CD14-positive monocyte (primary cell): Measurements from ENCODE around the gene HSPB1. TPM values are rescaled to one million over a fixed set of nuclear protein-coding genes. Genes with fewer than 3 reads are reported as not detected.

Experiments
- DNase-seq, 3 donors: peaks; one replicate each; pipeline ENCODE4 v3.0.0-alpha.2; 2011 to 2022
- H2AFZ ChIP-seq: 2 replicates; pipeline ENCODE4 v1.6.0; 2012; ENCODE audit warnings: mild to moderate bottlenecking, low read depth, low read length, inconsistent platforms; ENCODE audit not compliant: insufficient read depth, poor library complexity, severe bottlenecking
- H3K27ac ChIP-seq, 2 donors: 1 replicate in 1 of 2; 2 replicates in 1 of 2; pipeline ENCODE4 v1.5.1; 2012 to 2013; ENCODE audit warnings: low read length in 2 of 2, control low read depth in 1 of 2, inconsistent platforms in 1 of 2, low read depth in 1 of 2, mild to moderate bottlenecking in 1 of 2
- H3K27me3 ChIP-seq, 2 donors: one replicate each; pipeline versions ENCODE4 v1.6.0 to v1.6.1; 2011 to 2013; ENCODE audit warnings: low read length in 2 of 2; ENCODE audit not compliant: control insufficient read depth in 2 of 2, insufficient read depth in 2 of 2
- H3K36me3 ChIP-seq, 2 donors: replicated peaks in 1 of 2; 1 replicate in 1 of 2; 2 replicates in 1 of 2; pipeline versions ENCODE4 v1.5.1 to v1.6.1; 2012 to 2013; ENCODE audit warnings: low read length in 2 of 2, control low read depth in 1 of 2, inconsistent platforms in 1 of 2, mild to moderate bottlenecking in 1 of 2; ENCODE audit not compliant: insufficient read depth in 2 of 2, control insufficient read depth in 1 of 2
- H3K4me1 ChIP-seq, 2 donors: 1 replicate in 1 of 2; 2 replicates in 1 of 2; pipeline versions ENCODE4 v1.5.1 to v1.6.1; 2012 to 2013; ENCODE audit warnings: low read length in 2 of 2, control low read depth in 1 of 2, inconsistent platforms in 1 of 2, mild to moderate bottlenecking in 1 of 2, moderate library complexity in 1 of 2; ENCODE audit not compliant: insufficient read depth in 2 of 2, control insufficient read depth in 1 of 2
- H3K4me2 ChIP-seq: replicated peaks from 2 replicates; pipeline ENCODE3; 2012; ENCODE audit warnings: low read length, moderate library complexity, mild to moderate bottlenecking; ENCODE audit not compliant: poor library complexity, severe bottlenecking; ENCODE audit errors: extremely low read depth
- H3K4me3 ChIP-seq, 3 experiments: fragments of 200-600 bp in 1 of 3; sonication (generic) in 1 of 3; replicated peaks in 1 of 3; 1 replicate in 2 of 3; 2 replicates in 1 of 3; pipeline ENCODE4 v1.5.1; 2011 to 2013; ENCODE audit warnings: low read length in 3 of 3, mild to moderate bottlenecking in 3 of 3, control low read depth in 2 of 3, low read depth in 2 of 3, inconsistent platforms in 1 of 3, moderate library complexity in 1 of 3
- H3K79me2 ChIP-seq: 2 replicates; pipeline ENCODE4 v1.6.0; 2012; ENCODE audit warnings: mild to moderate bottlenecking, control low read depth, inconsistent platforms, low read length, moderate library complexity; ENCODE audit not compliant: insufficient read depth
- H3K9ac ChIP-seq: 2 replicates; pipeline ENCODE4 v1.6.0; 2017; ENCODE audit warnings: low read length, mild to moderate bottlenecking; ENCODE audit not compliant: insufficient read depth, poor library complexity, severe bottlenecking
- H3K9me3 ChIP-seq, 2 donors: replicated peaks in 1 of 2; 1 replicate in 1 of 2; 2 replicates in 1 of 2; pipeline versions ENCODE4 v1.5.1 to v1.6.1; 2012 to 2013; ENCODE audit warnings: low read length in 2 of 2, control low read depth in 1 of 2; ENCODE audit not compliant: control insufficient read depth in 1 of 2, insufficient read depth in 1 of 2
- H4K20me1 ChIP-seq: 2 replicates; pipeline ENCODE4 v1.6.0; 2012; ENCODE audit warnings: mild to moderate bottlenecking, low read length, control low read depth, moderate library complexity; ENCODE audit not compliant: insufficient read depth
- H3K27ac Mint-ChIP-seq, 7 donors: one replicate each; pipeline ENCODE4 v1.8.0; 2020; ENCODE audit warnings: mild to moderate bottlenecking in 7 of 7, mixed read lengths in 7 of 7, moderate library complexity in 6 of 7, inconsistent platforms in 2 of 7
- H3K27me3 Mint-ChIP-seq, 3 donors: one replicate each; pipeline ENCODE4 v1.8.0; 2021 to 2022; ENCODE audit warnings: low read depth in 3 of 3, mild to moderate bottlenecking in 3 of 3, mixed read lengths in 3 of 3, moderate library complexity in 3 of 3, inconsistent platforms in 1 of 3
- H3K36me3 Mint-ChIP-seq, 2 donors: one replicate each; pipeline ENCODE4 v1.8.0; 2020; ENCODE audit warnings: mixed read lengths in 2 of 2, inconsistent platforms in 1 of 2, mild to moderate bottlenecking in 1 of 2
- H3K4me1 Mint-ChIP-seq: one replicate; pipeline ENCODE4 v1.8.0; 2020; ENCODE audit warnings: mild to moderate bottlenecking, mixed read lengths
- H3K4me3 Mint-ChIP-seq, 2 donors: one replicate each; pipeline ENCODE4 v1.8.0; 2020; ENCODE audit warnings: mild to moderate bottlenecking in 2 of 2, mixed read lengths in 2 of 2, moderate library complexity in 1 of 2
- H3K9me3 Mint-ChIP-seq, 7 donors: one replicate each; pipeline ENCODE4 v1.8.0; 2020 to 2022; ENCODE audit warnings: mixed read lengths in 7 of 7, mild to moderate bottlenecking in 6 of 7, moderate library complexity in 6 of 7, inconsistent platforms in 2 of 7
- CTCF ChIP-seq: fragments of 200-600 bp; IDR thresholded peaks from one replicate; pipeline ENCODE4 v1.8.0; 2022; ENCODE audit warnings: antibody characterized with exemption, mild to moderate bottlenecking
- WGBS: methylation state at CpG from one replicate; pipeline ENCODE4 v1.1.5; 2013; ENCODE audit warnings: missing lambda C conversion rate; ENCODE audit not compliant: insufficient coverage; 5-methylcytosine and 5-hydroxymethylcytosine counted together
- intact Hi-C, 2 donors: fragments of 100-400 bp; cut with micrococcal nuclease; formaldehyde crosslinking; loops; one replicate each; pipeline versions ENCODE4 v1.15.0 to v1.15.1; 2023
- polyA plus RNA-seq, 3 donors: library from polyadenylated mRNA; depleted of rRNA in 1 of 3; unstranded in 2 of 3; stranded (reverse) in 1 of 3; fragments of 300-500 nt in 2 of 3; fragments of >200 nt in 1 of 3; fragmentation: Illumina TruSeq in 2 of 3; gene quantifications; 1 replicate in 2 of 3; 2 replicates in 1 of 3; pipeline ENCODE4 v1.2.3, GENCODE V29; 2012 to 2021

HSPB1 gene
- polyA plus RNA-seq, 3 donors: 8.3 to 20.7 (median 8.9) TPM

GRCh38 chr7:76330261-76330660 lies 27.8 kb downstream of the HSPB1 start:
- no peak for TF ChIP-seq CTCF
- 15% methylated on average over 4 of the region's 4 CpGs for WGBS
- peak overlapping the region in 1 of 2 donors; percentile 40 for H3K27ac ChIP-seq
- peaks cover 57% of the 10 kb centered on the region for H3K4me1 Mint-ChIP-seq
- H3K9me3 ChIP-seq: no peaks in the 10 kb centered on the region
- no peak overlapping the region for H2AFZ ChIP-seq
- H3K9me3 Mint-ChIP-seq: no peaks in the 10 kb centered on the region
- intact Hi-C loops: no loop called here
- H3K36me3 ChIP-seq: peaks cover 40 to 50% of the 10 kb centered on the region in 2 donors
- H3K27me3 Mint-ChIP-seq: no peaks in the 10 kb centered on the region
- peak overlapping the region in 4 of 7 donors; percentile 7 to 61 (median 37) for H3K27ac Mint-ChIP-seq
- peaks cover 40 to 57% of the 10 kb centered on the region in 2 donors for H3K36me3 Mint-ChIP-seq
- H3K9ac ChIP-seq: no peak overlapping the region
- peaks cover 99% of the 10 kb centered on the region for H4K20me1 ChIP-seq
- no peak for DNase-seq
- no peaks in the 10 kb centered on the region for H3K27me3 ChIP-seq
- peaks cover 25 to 28% of the 10 kb centered on the region in 2 donors for H3K4me1 ChIP-seq
- no peak overlapping the region for H3K4me3 ChIP-seq
- no peak overlapping the region for H3K4me2 ChIP-seq
- peaks cover 99% of the 10 kb centered on the region for H3K79me2 ChIP-seq
- no peak overlapping the region for H3K4me3 Mint-ChIP-seq

GRCh38 chr7:76330673-76331072 lies 28.2 kb downstream of the HSPB1 start:
- Histone ChIP-seq H3K9me3 (no peaks in the 10 kb centered on the region), H2AFZ (no peak overlapping the region), H4K20me1 (peaks cover 99% of the 10 kb centered on the region), H3K4me2 (no peak overlapping the region), H3K36me3 (peaks cover 38 to 46% of the 10 kb centered on the region in 2 donors), H3K79me2 (peaks cover 100% of the 10 kb centered on the region), H3K27ac (peak overlapping the region in 1 of 2 donors; percentile 40), H3K4me1 (peaks cover 25 to 28% of the 10 kb centered on the region in 2 donors), H3K9ac (no peak overlapping the region), H3K4me3 (no peak overlapping the region), H3K27me3 (no peaks in the 10 kb centered on the region)
- Mint-ChIP-seq H3K27ac (peak overlapping the region in 2 of 7 donors; percentile 32 to 61), H3K9me3 (no peaks in the 10 kb centered on the region), H3K36me3 (peaks cover 39 to 55% of the 10 kb centered on the region in 2 donors), H3K4me1 (peaks cover 59% of the 10 kb centered on the region), H3K4me3 (no peak overlapping the region), H3K27me3 (no peaks in the 10 kb centered on the region)
- intact Hi-C loops: no loop called here
- TF ChIP-seq CTCF: no peak
- DNase-seq: no peak
- WGBS: no CpG with 5 or more reads among the region's 5 CpGs
